CD4-positive, alpha-beta T cell treated with Interleukin-6 at 100 ng/mL for 8 hours (primary cell): ENCODE data around the gene ZNF700.
"Not testable (repeated sequence)": the region's sequence is repeated elsewhere in the genome, so short reads cannot be mapped to it uniquely, and the experiment has no call there.

Source experiments
- DNase-seq: peaks from one replicate; pipeline ENCODE4 v3.0.0-alpha.2; 2020; ENCODE audit warnings: mixed read lengths, low spot score

Gene ZNF700

GRCh38 chr19:11924886-11925650 is at the start of gene ZNF700:
Gene ZNF700, plus strand, starts transcription at chr19:11925107. Its CDS starts 104 bp downstream, at chr19:11925211.
- DNase-seq = peak; percentile 91

GRCh38 chr19:11879687-11880266 is 45.1 kb upstream of the ZNF700 start:
- DNase-seq = peak; percentile 7

GRCh38 chr19:11880598-11880997 is 44.3 kb upstream of the ZNF700 start:
- no peak for DNase-seq

GRCh38 chr19:11881151-11881800 is 43.6 kb upstream of the ZNF700 start:
- DNase-seq = peak; percentile 59

- DNase-seq = no peak
These were observed 42.3 kb upstream of the ZNF700 start for GRCh38 chr19:11882606-11883005.

- DNase-seq = no peak
These were observed 37.7 kb upstream of the ZNF700 start for GRCh38 chr19:11887234-11887610.

- DNase-seq = peak; percentile 44
These were observed 37.0 kb upstream of the ZNF700 start, which contains the start of gene ZNF69 for GRCh38 chr19:11887611-11888531. Gene ZNF69, plus strand, starts transcription at chr19:11887782. Its CDS starts 142 bp downstream, at chr19:11887924.

- DNase-seq = not testable (repeated sequence)
These were observed 35.0 kb upstream of the ZNF700 start for GRCh38 chr19:11889901-11890300.

GRCh38 chr19:11890634-11891033 is 34.3 kb upstream of the ZNF700 start:
- DNase-seq = no peak

GRCh38 chr19:11894851-11895250 is 30.1 kb upstream of the ZNF700 start:
- DNase-seq = no peak

- no peak for DNase-seq
These were observed 22.7 kb upstream of the ZNF700 start for GRCh38 chr19:11902228-11902627.

GRCh38 chr19:11905928-11906327 is 19.0 kb upstream of the ZNF700 start:
- no peak for DNase-seq

GRCh38 chr19:11911937-11912336 is 13.0 kb upstream of the ZNF700 start:
- not testable (repeated sequence) for DNase-seq

- not testable (repeated sequence) for DNase-seq
These were observed 10.4 kb upstream of the ZNF700 start for GRCh38 chr19:11914417-11915051.

- DNase-seq = no peak
These were observed 2.9 kb upstream of the ZNF700 start for GRCh38 chr19:11921852-11922495.

GRCh38 chr19:11925651-11926187 is 812 bp downstream of the ZNF700 start:
- DNase-seq = not testable (repeated sequence)

- DNase-seq = no peak
These were observed 2.3 kb downstream of the ZNF700 start for GRCh38 chr19:11927227-11927626.

GRCh38 chr19:11931051-11931450 is 6.1 kb downstream of the ZNF700 start:
- no peak for DNase-seq

GRCh38 chr19:11931513-11931912 is 6.6 kb downstream of the ZNF700 start:
- no peak for DNase-seq

GRCh38 chr19:11935829-11936228 is 10.9 kb downstream of the ZNF700 start:
- DNase-seq = not testable (repeated sequence)

- not testable (repeated sequence) for DNase-seq
These were observed 13.5 kb downstream of the ZNF700 start for GRCh38 chr19:11938383-11938782.
